GM18526 (cell line): Measurements from ENCODE around the gene SYCE3.

Experiments
- POLR2A ChIP-seq: IDR thresholded peaks from 3 replicates; pipeline ENCODE4 v1.6.1; 2011; ENCODE audit not compliant: insufficient read length; ENCODE audit errors: extremely low read depth

Gene SYCE3

GRCh38 chr22:50524676-50525103 lies 38.0 kb downstream of the SYCE3 start:
- TF ChIP-seq POLR2A, result no peak

GRCh38 chr22:50523806-50524675 lies 38.7 kb downstream of the SYCE3 start:
- TF ChIP-seq POLR2A, result no peak

- TF ChIP-seq POLR2A, result no peak
Observed at GRCh38 chr22:50523458-50523805, 39.3 kb downstream of the SYCE3 start.

GRCh38 chr22:50522806-50523438 lies 39.8 kb downstream of the SYCE3 start:
- no peak for TF ChIP-seq POLR2A

- no peak for TF ChIP-seq POLR2A
Observed at GRCh38 chr22:50522208-50522805, 40.4 kb downstream of the SYCE3 start.

GRCh38 chr22:50521710-50522109 lies 41.0 kb downstream of the SYCE3 start:
- no peak for TF ChIP-seq POLR2A

- no peak for TF ChIP-seq POLR2A
Observed at GRCh38 chr22:50520826-50521453, 41.8 kb downstream of the SYCE3 start.

- TF ChIP-seq POLR2A, result no peak
Observed at GRCh38 chr22:50519151-50519550, 43.6 kb downstream of the SYCE3 start.

- no peak for TF ChIP-seq POLR2A
Observed at GRCh38 chr22:50518606-50519005, 44.1 kb downstream of the SYCE3 start.

GRCh38 chr22:50517495-50518260 lies 45.0 kb downstream of the SYCE3 start:
- TF ChIP-seq POLR2A, result no peak

GRCh38 chr22:50516891-50517290 lies 45.8 kb downstream of the SYCE3 start:
- TF ChIP-seq POLR2A, result no peak

GRCh38 chr22:50516068-50516467 lies 46.7 kb downstream of the SYCE3 start:
- TF ChIP-seq POLR2A, result no peak

GRCh38 chr22:50513175-50513574 lies 49.5 kb downstream of the SYCE3 start:
- TF ChIP-seq POLR2A, result no peak

- TF ChIP-seq POLR2A, result no peak
Observed at GRCh38 chr22:50508897-50509296, 53.8 kb downstream of the SYCE3 start.
